Measurements from ENCODE around the gene UXS1. TPM values are rescaled to one million over a fixed set of nuclear protein-coding genes. Genes with fewer than 3 reads are reported as not detected.
"Not testable (repeated sequence)": the region's sequence is repeated elsewhere in the genome, so short reads cannot be mapped to it uniquely, and the experiment has no call there.

The UXS1 gene
- total RNA-seq, 2 experiments from 2014 or later = 36.2 to 41.9 TPM

GRCh38 chr2:106139238-106139935, 54.7 kb downstream of the UXS1 start:
- H3K27ac Mint-ChIP-seq = peak overlapping the region; percentile 94
- peaks cover 20% of the 10 kb centered on the region for H3K36me3 Mint-ChIP-seq (ENCODE audit: low read depth)
- intact Hi-C loops (cut with micrococcal nuclease) = no loop called here
- CTCF ChIA-PET = interaction anchor here (0.5 to 2.8 kb wide), 8 partner anchors 19 to 535 kb away, joined by 3 to 8 read pairs (median 4); no protein-coding TSS in a partner anchor
- DNase-seq = peak; percentile 39
- peaks cover 60% of the 10 kb centered on the region for H3K4me1 Mint-ChIP-seq (ENCODE audit: low read depth)
- peak overlapping the region; percentile 79 for H3K4me3 Mint-ChIP-seq
- H3K27me3 Mint-ChIP-seq (ENCODE audit: low read depth) = no peaks in the 10 kb centered on the region
- no peaks in the 10 kb centered on the region for H3K9me3 Mint-ChIP-seq

- DNase-seq = peak; percentile 47
- Mint-ChIP-seq H3K27ac (peak overlapping the region; percentile 94), H3K36me3 (ENCODE audit: low read depth) (peaks cover 18% of the 10 kb centered on the region), H3K4me3 (peak overlapping the region; percentile 79), H3K9me3 (no peaks in the 10 kb centered on the region), H3K27me3 (ENCODE audit: low read depth) (no peaks in the 10 kb centered on the region), H3K4me1 (ENCODE audit: low read depth) (peaks cover 54% of the 10 kb centered on the region)
- CTCF ChIA-PET = interaction anchor here (0.7 to 2.8 kb wide), 10 partner anchors 11 to 54 kb away, joined by 3 to 8 read pairs (median 4); no protein-coding TSS in a partner anchor
- intact Hi-C loops (cut with micrococcal nuclease) = no loop called here
These were observed 55.4 kb downstream of the UXS1 start for GRCh38 chr2:106138543-106139237.

- peak; percentile 42 for DNase-seq
- H3K4me3 Mint-ChIP-seq = peak overlapping the region; percentile 79
- peaks cover 48% of the 10 kb centered on the region for H3K4me1 Mint-ChIP-seq (ENCODE audit: low read depth)
- H3K36me3 Mint-ChIP-seq (ENCODE audit: low read depth) = peaks cover 14% of the 10 kb centered on the region
- H3K27me3 Mint-ChIP-seq (ENCODE audit: low read depth) = no peaks in the 10 kb centered on the region
- CTCF ChIA-PET = interaction anchor here (0.7 to 2.1 kb wide), 5 partner anchors 10 to 33 kb away, joined by 3 to 8 read pairs (median 3); no protein-coding TSS in a partner anchor
- no peaks in the 10 kb centered on the region for H3K9me3 Mint-ChIP-seq
- intact Hi-C loops (cut with micrococcal nuclease) = no loop called here
- H3K27ac Mint-ChIP-seq = peak overlapping the region; percentile 94
These were observed 56.2 kb downstream of the UXS1 start for GRCh38 chr2:106137731-106138521.

- DNase-seq; H3K4me3 Mint-ChIP-seq; CTCF ChIA-PET; H3K27ac Mint-ChIP-seq; H3K9me3 Mint-ChIP-seq; intact Hi-C loops (cut with micrococcal nuclease); H3K27me3 Mint-ChIP-seq (ENCODE audit: low read depth): not testable (repeated sequence)
- H3K4me1 Mint-ChIP-seq (ENCODE audit: low read depth) = peaks cover 29% of the 10 kb centered on the region
- H3K36me3 Mint-ChIP-seq (ENCODE audit: low read depth) = peaks cover 19% of the 10 kb centered on the region
These were observed 62.9 kb downstream of the UXS1 start for GRCh38 chr2:106131192-106131591.

GRCh38 chr2:106130251-106130998, 63.7 kb downstream of the UXS1 start:
- H3K4me3 Mint-ChIP-seq = no peak overlapping the region
- no peaks in the 10 kb centered on the region for H3K27me3 Mint-ChIP-seq (ENCODE audit: low read depth)
- peaks cover 23% of the 10 kb centered on the region for H3K36me3 Mint-ChIP-seq (ENCODE audit: low read depth)
- intact Hi-C loops (cut with micrococcal nuclease) = no loop called here
- H3K4me1 Mint-ChIP-seq (ENCODE audit: low read depth) = peaks cover 30% of the 10 kb centered on the region
- DNase-seq = no peak
- no peaks in the 10 kb centered on the region for H3K9me3 Mint-ChIP-seq
- no peak overlapping the region for H3K27ac Mint-ChIP-seq
- CTCF ChIA-PET = no interaction called here

GRCh38 chr2:106129592-106129991, 64.5 kb downstream of the UXS1 start:
- CTCF ChIA-PET = no interaction called here
- H3K4me1 Mint-ChIP-seq (ENCODE audit: low read depth) = peaks cover 30% of the 10 kb centered on the region
- intact Hi-C loops (cut with micrococcal nuclease) = loop anchor here (5.0 kb wide), 1 partner anchor 33 kb away; no protein-coding TSS in a partner anchor
- no peaks in the 10 kb centered on the region for H3K9me3 Mint-ChIP-seq
- no peak overlapping the region for H3K4me3 Mint-ChIP-seq
- DNase-seq = no peak
- H3K27me3 Mint-ChIP-seq (ENCODE audit: low read depth) = no peaks in the 10 kb centered on the region
- H3K36me3 Mint-ChIP-seq (ENCODE audit: low read depth) = peaks cover 23% of the 10 kb centered on the region
- no peak overlapping the region for H3K27ac Mint-ChIP-seq

- CTCF ChIA-PET = no interaction called here
- Mint-ChIP-seq H3K27me3 (ENCODE audit: low read depth) (no peaks in the 10 kb centered on the region), H3K27ac (no peak overlapping the region), H3K4me1 (ENCODE audit: low read depth) (peaks cover 30% of the 10 kb centered on the region), H3K36me3 (ENCODE audit: low read depth) (peaks cover 24% of the 10 kb centered on the region), H3K9me3 (no peaks in the 10 kb centered on the region), H3K4me3 (no peak overlapping the region)
- DNase-seq = no peak
- intact Hi-C loops (cut with micrococcal nuclease) = loop anchor here (5.0 kb wide), 1 partner anchor 33 kb away; no protein-coding TSS in a partner anchor
These were observed 65.0 kb downstream of the UXS1 start for GRCh38 chr2:106129150-106129549.

GRCh38 chr2:106127776-106128268, 66.3 kb downstream of the UXS1 start:
- no peaks in the 10 kb centered on the region for H3K27me3 Mint-ChIP-seq (ENCODE audit: low read depth)
- no peak for DNase-seq
- no peak overlapping the region for H3K4me3 Mint-ChIP-seq
- intact Hi-C loops (cut with micrococcal nuclease) = loop anchor here (5.0 kb wide), 1 partner anchor 34 kb away; no protein-coding TSS in a partner anchor
- no peaks in the 10 kb centered on the region for H3K9me3 Mint-ChIP-seq
- no peak overlapping the region for H3K27ac Mint-ChIP-seq
- peaks cover 24% of the 10 kb centered on the region for H3K36me3 Mint-ChIP-seq (ENCODE audit: low read depth)
- peaks cover 30% of the 10 kb centered on the region for H3K4me1 Mint-ChIP-seq (ENCODE audit: low read depth)
- CTCF ChIA-PET = interaction anchor here (1.0 kb wide), 1 partner anchor 10 kb away, joined by 3 read pairs; no protein-coding TSS in a partner anchor

- no peak for DNase-seq
- peaks cover 30% of the 10 kb centered on the region for H3K4me1 Mint-ChIP-seq (ENCODE audit: low read depth)
- H3K27ac Mint-ChIP-seq = peak overlapping the region; percentile 37
- no peaks in the 10 kb centered on the region for H3K27me3 Mint-ChIP-seq (ENCODE audit: low read depth)
- CTCF ChIA-PET = no interaction called here
- H3K4me3 Mint-ChIP-seq = no peak overlapping the region
- H3K9me3 Mint-ChIP-seq = no peaks in the 10 kb centered on the region
- H3K36me3 Mint-ChIP-seq (ENCODE audit: low read depth) = peaks cover 24% of the 10 kb centered on the region
- intact Hi-C loops (cut with micrococcal nuclease) = loop anchor here (5.0 kb wide), 1 partner anchor 35 kb away; no protein-coding TSS in a partner anchor
These were observed 66.8 kb downstream of the UXS1 start for GRCh38 chr2:106127282-106127771.

GRCh38 chr2:106126705-106127281, 67.3 kb downstream of the UXS1 start:
- Mint-ChIP-seq H3K4me1 (ENCODE audit: low read depth) (peaks cover 30% of the 10 kb centered on the region), H3K27me3 (ENCODE audit: low read depth) (no peaks in the 10 kb centered on the region), H3K27ac (peak overlapping the region; percentile 37), H3K36me3 (ENCODE audit: low read depth) (peaks cover 24% of the 10 kb centered on the region), H3K4me3 (no peak overlapping the region), H3K9me3 (no peaks in the 10 kb centered on the region)
- intact Hi-C loops (cut with micrococcal nuclease) = loop anchor here (5.0 kb wide), 1 partner anchor 36 kb away; no protein-coding TSS in a partner anchor
- CTCF ChIA-PET = no interaction called here
- no peak for DNase-seq

GRCh38 chr2:106126295-106126694, 67.8 kb downstream of the UXS1 start:
- H3K27ac Mint-ChIP-seq = no peak overlapping the region
- no peaks in the 10 kb centered on the region for H3K9me3 Mint-ChIP-seq
- CTCF ChIA-PET = interaction anchor here (0.6 kb wide), 1 partner anchor 162 kb away, joined by 6 read pairs; no protein-coding TSS in a partner anchor
- no peaks in the 10 kb centered on the region for H3K27me3 Mint-ChIP-seq (ENCODE audit: low read depth)
- peaks cover 24% of the 10 kb centered on the region for H3K36me3 Mint-ChIP-seq (ENCODE audit: low read depth)
- no peak overlapping the region for H3K4me3 Mint-ChIP-seq
- intact Hi-C loops (cut with micrococcal nuclease) = loop anchor here (5.0 kb wide), 1 partner anchor 36 kb away; no protein-coding TSS in a partner anchor
- H3K4me1 Mint-ChIP-seq (ENCODE audit: low read depth) = peaks cover 30% of the 10 kb centered on the region
- DNase-seq = no peak
